Large intestine (tissue), 3 donors: ENCODE data around the gene ST14. TPM values are rescaled to one million over a fixed set of nuclear protein-coding genes. Genes with fewer than 3 reads are reported as not detected.

Experiments used
- DNase-seq, 2 donors: peaks; one replicate each; pipeline versions ENCODE4 v3.0.0 to v3.0.0-alpha.2; 2013
- H3K27ac ChIP-seq: one replicate; pipeline ENCODE4 v1.5.1; 2013; ENCODE audit warnings: low read length
- H3K27me3 ChIP-seq: 2 replicates; pipeline ENCODE4 v1.6.1; 2013; ENCODE audit warnings: low read length; ENCODE audit not compliant: control insufficient read depth, insufficient read depth
- H3K36me3 ChIP-seq: 2 replicates; pipeline ENCODE4 v1.6.1; 2013; ENCODE audit warnings: low read length; ENCODE audit not compliant: control insufficient read depth, insufficient read depth
- H3K4me1 ChIP-seq: one replicate; pipeline ENCODE4 v1.6.1; 2013; ENCODE audit warnings: low read length; ENCODE audit not compliant: control insufficient read depth, insufficient read depth
- H3K4me3 ChIP-seq: one replicate; pipeline ENCODE4 v1.5.1; 2013; ENCODE audit warnings: low read length
- H3K9me3 ChIP-seq: one replicate; pipeline ENCODE4 v1.6.1; 2013; ENCODE audit warnings: mild to moderate bottlenecking, low read depth, low read length, moderate library complexity; ENCODE audit not compliant: control insufficient read depth
- WGBS: methylation state at CpG from one replicate; pipeline ENCODE4 v1.1.5; 2013; ENCODE audit warnings: low lambda C conversion rate; ENCODE audit not compliant: insufficient coverage; 5-methylcytosine and 5-hydroxymethylcytosine counted together
- polyA plus RNA-seq: library from polyadenylated mRNA; unstranded; fragments of 120-200 nt; gene quantifications from one replicate; pipeline ENCODE4 v1.2.1, GENCODE V29; 2013

The ST14 gene
- polyA plus RNA-seq, 1 donor: 164 TPM

DNA sequence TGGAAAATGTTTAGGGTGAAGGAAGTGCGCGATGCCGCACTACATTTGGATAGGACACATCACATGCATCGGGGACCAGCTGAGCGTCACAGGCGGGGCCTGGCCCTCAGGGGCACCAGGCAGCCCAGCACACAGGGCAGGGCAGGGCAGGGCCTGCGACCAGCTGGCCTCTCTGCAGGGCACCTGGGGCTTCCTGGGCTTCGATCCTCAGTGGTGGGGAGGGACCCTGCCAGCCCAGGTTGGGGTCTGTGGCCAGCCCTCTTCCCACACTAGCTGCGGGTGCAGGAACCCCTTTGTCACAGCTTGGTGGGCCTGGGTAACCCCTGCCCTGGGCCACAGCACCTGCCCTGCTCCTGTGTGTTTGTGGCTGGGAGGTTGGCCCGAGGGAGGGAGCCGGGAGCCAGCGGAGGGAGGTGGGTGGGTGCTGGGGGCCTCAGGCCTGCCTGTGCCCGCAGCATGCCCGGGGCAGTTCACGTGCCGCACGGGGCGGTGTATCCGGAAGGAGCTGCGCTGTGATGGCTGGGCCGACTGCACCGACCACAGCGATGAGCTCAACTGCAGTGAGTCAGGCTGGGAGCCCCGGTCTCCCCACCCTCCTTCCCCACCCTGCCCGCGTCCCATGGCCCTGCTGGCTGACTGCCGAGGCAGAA is 37.9 kb downstream of the ST14 start:
- Histone ChIP-seq H3K9me3 (peaks cover 9% of the 10 kb centered on the region), H3K27me3 (no peaks in the 10 kb centered on the region), H3K36me3 (peaks cover 83% of the 10 kb centered on the region), H3K27ac (no peak overlapping the region), H3K4me3 (no peak overlapping the region), H3K4me1 (peaks cover 5% of the 10 kb centered on the region)
- WGBS: 100% methylated on average over 4 of the region's 27 CpGs
- no peak for DNase-seq

DNA sequence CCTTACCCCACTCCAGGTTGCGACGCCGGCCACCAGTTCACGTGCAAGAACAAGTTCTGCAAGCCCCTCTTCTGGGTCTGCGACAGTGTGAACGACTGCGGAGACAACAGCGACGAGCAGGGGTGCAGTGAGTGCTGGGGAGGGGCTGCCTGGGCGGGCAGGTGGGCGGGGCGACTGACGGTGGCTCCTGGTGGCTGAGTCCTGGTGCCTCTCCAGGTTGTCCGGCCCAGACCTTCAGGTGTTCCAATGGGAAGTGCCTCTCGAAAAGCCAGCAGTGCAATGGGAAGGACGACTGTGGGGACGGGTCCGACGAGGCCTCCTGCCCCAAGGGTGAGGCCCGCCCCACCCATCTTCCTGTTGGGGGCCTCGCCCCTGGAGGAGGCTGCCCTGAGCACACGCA is 38.7 kb downstream of the ST14 start:
- Histone ChIP-seq H3K36me3 (peaks cover 91% of the 10 kb centered on the region), H3K4me1 (peaks cover 3% of the 10 kb centered on the region), H3K4me3 (no peak overlapping the region), H3K27me3 (no peaks in the 10 kb centered on the region), H3K27ac (no peak overlapping the region), H3K9me3 (peaks cover 9% of the 10 kb centered on the region)
- DNase-seq: no peak
- no CpG with 5 or more reads among the region's 22 CpGs for WGBS

DNA sequence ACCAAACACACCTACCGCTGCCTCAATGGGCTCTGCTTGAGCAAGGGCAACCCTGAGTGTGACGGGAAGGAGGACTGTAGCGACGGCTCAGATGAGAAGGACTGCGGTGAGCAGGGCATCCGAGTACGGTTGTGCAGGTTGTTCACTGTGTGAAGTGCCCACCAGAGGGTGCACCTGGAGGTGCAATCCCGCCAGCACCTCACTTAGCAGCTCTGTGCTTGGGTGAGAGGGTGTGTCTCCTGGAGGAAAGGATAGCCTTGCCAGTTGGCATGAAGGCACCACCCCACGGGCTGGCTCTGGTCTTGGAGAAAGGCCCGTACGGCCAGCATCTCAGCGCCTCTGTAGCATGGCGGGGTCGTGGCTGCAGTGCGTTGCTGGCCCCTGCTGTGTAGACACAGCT is 39.4 kb downstream of the ST14 start:
- no peak overlapping the region for H3K4me3 ChIP-seq
- H3K9me3 ChIP-seq: peaks cover 9% of the 10 kb centered on the region
- peaks cover 93% of the 10 kb centered on the region for H3K36me3 ChIP-seq
- H3K27me3 ChIP-seq: no peaks in the 10 kb centered on the region
- WGBS: no CpG with 5 or more reads among the region's 15 CpGs
- peaks cover 3% of the 10 kb centered on the region for H3K4me1 ChIP-seq
- no peak for DNase-seq
- no peak overlapping the region for H3K27ac ChIP-seq

DNA sequence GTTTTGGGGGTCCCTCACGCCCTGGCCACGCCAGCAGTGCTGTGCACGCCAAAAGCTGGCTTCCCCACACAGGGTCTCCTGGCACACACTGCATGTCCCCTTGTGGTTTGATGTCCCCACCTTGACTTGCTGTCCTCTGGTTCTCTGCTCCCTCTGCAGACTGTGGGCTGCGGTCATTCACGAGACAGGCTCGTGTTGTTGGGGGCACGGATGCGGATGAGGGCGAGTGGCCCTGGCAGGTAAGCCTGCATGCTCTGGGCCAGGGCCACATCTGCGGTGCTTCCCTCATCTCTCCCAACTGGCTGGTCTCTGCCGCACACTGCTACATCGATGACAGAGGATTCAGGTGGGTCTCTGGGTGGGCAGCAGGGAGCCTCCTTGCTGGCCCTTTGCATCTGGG is 40.2 kb downstream of the ST14 start:
- Histone ChIP-seq H3K36me3 (peaks cover 90% of the 10 kb centered on the region), H3K27me3 (no peaks in the 10 kb centered on the region), H3K9me3 (peaks cover 3% of the 10 kb centered on the region), H3K4me1 (peaks cover 3% of the 10 kb centered on the region), H3K27ac (no peak overlapping the region), H3K4me3 (no peak overlapping the region)
- DNase-seq: no peak
- no CpG with 5 or more reads among the region's 12 CpGs for WGBS

DNA sequence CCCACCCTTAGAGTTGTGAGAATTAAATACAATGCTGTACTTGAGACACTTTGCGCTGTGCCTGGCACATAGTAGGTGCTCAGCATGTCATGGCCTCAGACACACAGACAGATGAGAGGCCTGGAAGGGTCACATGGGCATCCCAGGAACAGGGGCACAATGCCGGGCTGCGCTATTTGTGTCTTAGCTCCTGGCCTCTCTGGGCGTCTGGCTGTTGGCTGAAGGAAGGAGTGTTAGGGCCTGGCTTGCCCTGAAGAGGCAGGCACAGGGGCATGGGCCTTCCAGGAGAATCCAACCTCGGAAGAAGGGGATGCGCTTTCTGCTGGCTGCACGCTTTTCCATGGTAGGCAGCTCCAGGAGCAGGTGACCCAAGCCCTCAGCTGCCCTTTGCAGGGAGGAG is 41.4 kb downstream of the ST14 start:
- no CpG with 5 or more reads among the region's 7 CpGs for WGBS
- Histone ChIP-seq H3K27ac (no peak overlapping the region), H3K27me3 (no peaks in the 10 kb centered on the region), H3K4me3 (no peak overlapping the region), H3K36me3 (peaks cover 91% of the 10 kb centered on the region), H3K4me1 (no peaks in the 10 kb centered on the region), H3K9me3 (peaks cover 3% of the 10 kb centered on the region)
- DNase-seq: no peak

DNA sequence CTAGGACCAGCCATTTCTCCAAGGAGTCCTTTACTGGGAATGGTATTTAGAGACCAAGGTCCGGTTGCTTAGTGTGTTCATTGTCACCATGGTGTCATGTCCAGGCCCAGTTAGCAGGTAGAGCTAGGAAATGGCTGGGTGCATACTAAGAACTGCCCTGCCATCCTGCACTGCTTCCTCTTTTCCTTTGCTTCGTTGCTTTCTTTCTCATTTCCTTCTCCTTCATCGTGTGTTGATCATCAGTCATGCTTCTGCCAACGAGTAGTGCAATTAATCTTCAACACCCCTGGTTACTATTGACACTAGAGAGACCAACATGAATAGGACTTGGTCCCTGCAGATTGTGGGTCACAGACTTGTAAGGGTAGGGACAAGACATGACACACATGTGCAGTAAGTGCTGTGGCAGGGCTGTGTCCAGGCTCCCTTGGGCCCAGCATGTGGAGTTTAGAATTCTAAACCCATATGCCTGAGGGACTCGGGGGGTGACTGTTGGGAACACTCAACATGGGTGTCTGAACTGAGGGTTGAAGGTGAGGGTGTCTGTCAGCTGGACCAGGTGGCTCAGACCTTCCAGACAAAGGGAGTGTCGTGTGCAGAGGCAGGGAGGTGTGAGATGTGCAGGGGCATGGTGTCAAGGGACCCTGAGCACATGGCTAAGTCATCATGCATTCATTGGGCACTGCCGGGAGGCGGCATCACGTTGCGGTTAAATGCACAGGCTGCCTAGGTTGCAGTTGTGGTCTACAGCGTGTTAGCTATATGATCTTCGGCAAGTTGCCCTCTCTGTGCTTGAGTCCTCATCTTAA is 42.6 kb downstream of the ST14 start:
- H3K9me3 ChIP-seq: peaks cover 3% of the 10 kb centered on the region
- 72% methylated on average over 2 of the region's 12 CpGs for WGBS
- peaks cover 87% of the 10 kb centered on the region for H3K36me3 ChIP-seq
- H3K27ac ChIP-seq: no peak overlapping the region
- H3K4me1 ChIP-seq: no peaks in the 10 kb centered on the region
- no peak for DNase-seq
- no peak overlapping the region for H3K4me3 ChIP-seq
- H3K27me3 ChIP-seq: no peaks in the 10 kb centered on the region

DNA sequence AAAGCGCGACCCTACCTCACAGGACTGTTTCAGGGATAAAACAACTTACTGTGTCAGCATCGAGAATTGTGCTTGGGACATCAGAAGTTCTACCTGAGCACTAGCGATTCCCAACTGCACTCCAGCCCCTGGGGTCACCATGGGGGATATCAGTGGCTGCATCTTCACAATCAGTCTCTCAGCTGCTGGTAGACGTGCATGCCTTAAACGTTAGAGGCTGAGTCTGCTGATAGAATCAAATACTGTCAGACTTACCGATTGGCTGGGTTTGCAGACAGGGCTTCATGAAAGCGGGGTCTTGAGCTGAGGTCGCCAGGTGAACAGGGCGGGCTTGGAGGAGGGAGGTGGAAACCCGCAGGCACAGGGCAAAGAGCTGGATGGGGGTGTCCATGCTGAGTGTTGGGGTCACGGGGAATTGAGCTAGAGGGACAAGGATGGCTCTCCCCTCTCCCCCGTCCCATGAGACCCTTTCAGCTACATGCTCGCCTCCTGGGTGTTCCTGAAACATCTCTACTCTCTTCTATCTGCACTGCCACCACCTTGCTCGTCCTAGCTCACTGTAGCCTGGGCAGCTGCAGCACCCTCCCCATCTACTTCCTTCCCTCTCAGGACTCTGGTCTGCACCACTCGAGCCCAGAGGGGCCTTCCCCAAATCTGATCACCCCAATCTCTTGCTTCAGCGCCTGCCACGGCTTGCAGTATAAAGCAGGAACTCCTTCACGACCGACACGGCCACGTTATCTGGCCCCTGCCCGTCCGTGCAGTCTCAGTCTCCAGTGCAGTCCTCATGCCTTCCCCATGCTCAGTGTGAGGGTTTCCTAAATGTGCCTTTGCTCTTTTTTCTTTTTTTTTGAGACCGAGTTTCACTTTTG is 43.5 kb downstream of the ST14 start:
- peaks cover 3% of the 10 kb centered on the region for H3K9me3 ChIP-seq
- no peak for DNase-seq
- no peaks in the 10 kb centered on the region for H3K4me1 ChIP-seq
- WGBS: 70% methylated on average over 2 of the region's 25 CpGs
- H3K27ac ChIP-seq: no peak overlapping the region
- H3K36me3 ChIP-seq: peaks cover 79% of the 10 kb centered on the region
- no peaks in the 10 kb centered on the region for H3K27me3 ChIP-seq
- no peak overlapping the region for H3K4me3 ChIP-seq

DNA sequence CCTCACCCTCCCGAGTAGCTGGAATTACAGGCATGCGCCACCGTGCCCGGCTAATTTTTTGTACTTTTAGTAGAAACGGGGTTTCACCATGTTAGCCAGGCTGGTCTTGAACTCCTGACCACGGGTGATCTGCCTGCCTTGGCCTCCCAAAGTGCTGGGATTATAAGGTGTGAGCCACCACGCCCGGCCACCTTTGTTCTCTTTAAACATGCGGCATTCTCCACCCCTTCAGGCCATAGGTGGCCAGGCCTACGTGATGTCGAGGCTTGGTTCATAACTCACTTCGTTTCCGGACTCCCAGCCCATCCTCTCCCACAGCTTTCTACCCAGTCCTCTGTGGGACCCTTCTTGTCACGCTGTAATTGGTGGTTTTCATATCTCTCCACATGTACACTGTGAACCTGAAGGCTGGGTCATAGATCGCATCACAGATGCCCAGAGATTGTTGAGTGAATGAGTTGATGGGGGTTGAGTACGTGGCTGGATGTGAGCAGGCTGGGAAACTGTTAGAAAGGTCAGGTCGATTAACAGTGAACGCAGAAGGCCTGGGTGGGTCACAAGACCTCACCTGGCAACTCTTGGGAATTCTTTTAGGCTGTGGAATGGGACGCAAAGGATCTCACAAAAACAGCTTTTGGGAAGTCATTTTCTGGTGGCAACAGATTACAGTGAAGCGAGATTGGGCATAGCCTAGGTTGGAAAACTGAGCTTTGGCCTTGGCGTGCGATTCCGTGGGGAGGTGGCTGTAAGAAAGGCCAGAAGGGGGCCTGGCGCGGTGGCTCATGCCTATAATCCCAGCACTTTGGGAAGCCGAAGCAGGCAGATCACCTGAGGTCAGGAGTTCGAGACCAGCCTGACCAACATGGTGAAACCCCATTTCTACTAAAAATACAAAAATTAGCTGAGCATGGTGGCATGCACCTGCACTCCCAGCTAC is 44.5 kb downstream of the ST14 start:
- H3K27me3 ChIP-seq: no peaks in the 10 kb centered on the region
- 90% methylated on average over 2 of the region's 27 CpGs for WGBS
- H3K4me1 ChIP-seq: no peaks in the 10 kb centered on the region
- peaks cover 3% of the 10 kb centered on the region for H3K9me3 ChIP-seq
- no peak overlapping the region for H3K4me3 ChIP-seq
- H3K36me3 ChIP-seq: peaks cover 79% of the 10 kb centered on the region
- DNase-seq: no peak
- no peak overlapping the region for H3K27ac ChIP-seq

DNA sequence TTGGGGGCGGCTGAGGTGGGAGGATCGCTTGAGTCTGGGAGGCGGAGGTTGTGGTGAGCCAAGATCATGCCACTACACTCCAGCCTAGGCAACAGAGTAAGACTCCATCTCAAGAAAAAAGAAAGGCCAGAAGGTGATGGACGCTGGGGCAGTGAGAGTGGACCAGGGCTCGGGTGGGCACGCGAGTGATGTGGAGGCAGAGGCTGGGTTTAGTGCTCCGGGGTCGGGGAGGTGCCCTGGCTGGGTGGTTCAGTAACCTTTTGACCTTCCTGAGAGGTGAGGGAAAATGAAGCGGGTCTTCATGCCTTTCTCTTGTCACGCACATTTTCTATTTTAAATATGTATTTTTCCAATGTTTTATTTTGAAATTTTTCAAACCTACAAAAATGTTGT is 45.1 kb downstream of the ST14 start:
- no peak for DNase-seq
- Histone ChIP-seq H3K27me3 (no peaks in the 10 kb centered on the region), H3K27ac (no peak overlapping the region), H3K9me3 (peaks cover 3% of the 10 kb centered on the region), H3K4me1 (no peaks in the 10 kb centered on the region), H3K4me3 (no peak overlapping the region), H3K36me3 (peaks cover 79% of the 10 kb centered on the region)
- 100% methylated on average over 2 of the region's 11 CpGs for WGBS
